B cell (primary cell): ENCODE data around the gene PRKCQ. TPM values are rescaled to one million over a fixed set of nuclear protein-coding genes. Genes with fewer than 3 reads are reported as not detected.

Experiments
- ATAC-seq: fragments of 200-7000 bp; cut with Tn5 transposase; one replicate; pipeline ENCODE4 v1.10.0; 2021; ENCODE audit warnings: low read depth, mild to moderate bottlenecking, moderate number of reproducible peaks, moderate library complexity
- CTCF ChIA-PET: fragments of 350-600 bp; sonication (Branson Sonifier 250); formaldehyde crosslinking; loops from one replicate; lab custom pipeline; 2021; ENCODE audit warnings: antibody characterized with exemption, inconsistent platforms; lab: Charles Lee
- POLR2A ChIA-PET: fragments of 350-600 bp; sonication (Branson Sonifier 250); formaldehyde crosslinking; loops from one replicate; lab custom pipeline; 2021; ENCODE audit warnings: antibody characterized with exemption; lab: Charles Lee
- DNase-seq: peaks from one replicate; pipeline ENCODE4 v3.0.0; 2013
- H2AFZ ChIP-seq: 2 replicates; pipeline ENCODE4 v1.6.1; 2012; ENCODE audit warnings: mild to moderate bottlenecking, low read depth, low read length; ENCODE audit not compliant: insufficient read depth, poor library complexity, severe bottlenecking
- H3K27ac ChIP-seq, 2 donors: 1 replicate in 1 of 2; 2 replicates in 1 of 2; pipeline ENCODE4 v1.5.1; 2012 to 2013; ENCODE audit warnings: low read length in 2 of 2, mild to moderate bottlenecking in 2 of 2, moderate library complexity in 1 of 2
- H3K27me3 ChIP-seq, 4 experiments: fragments of 200-600 bp in 1 of 4; sonication (generic) in 1 of 4; replicated peaks in 1 of 4; 1 replicate in 2 of 4; 2 replicates in 2 of 4; pipeline versions ENCODE4 v1.6.1 to v1.7.0; 2013 to 2016; ENCODE audit warnings: low read length in 3 of 4, mild to moderate bottlenecking in 2 of 4, mixed read lengths in 1 of 4, moderate library complexity in 1 of 4; ENCODE audit not compliant: insufficient read depth in 4 of 4, control insufficient read depth in 3 of 4; ENCODE audit errors: control extremely low read depth in 1 of 4
- H3K36me3 ChIP-seq, 2 experiments: replicated peaks in 1 of 2; 1 replicate in 1 of 2; 2 replicates in 1 of 2; pipeline versions ENCODE4 v1.6.1 to v1.7.1; 2013; ENCODE audit warnings: low read length in 1 of 2; ENCODE audit not compliant: insufficient read depth in 2 of 2, control insufficient read depth in 1 of 2; ENCODE audit errors: control extremely low read depth in 1 of 2, extremely low read depth in 1 of 2
- H3K4me1 ChIP-seq, 2 donors: fragments of 200-600 bp in 1 of 2; sonication (generic) in 1 of 2; 1 replicate in 1 of 2; 2 replicates in 1 of 2; pipeline versions ENCODE4 v1.5.1 to v1.6.1; 2013 to 2017; ENCODE audit warnings: low read length in 2 of 2; ENCODE audit not compliant: control insufficient read depth in 2 of 2, insufficient read depth in 2 of 2
- H3K4me2 ChIP-seq: replicated peaks from 2 replicates; pipeline ENCODE3; 2012; ENCODE audit warnings: mild to moderate bottlenecking, low read depth, low read length; ENCODE audit not compliant: poor library complexity, severe bottlenecking
- H3K4me3 ChIP-seq, 5 experiments: fragments of 200-600 bp in 1 of 5; sonication (generic) in 1 of 5; 1 replicate in 3 of 5; 2 replicates in 2 of 5; pipeline versions ENCODE4 v1.5.1 to v1.7.0; 2011 to 2016; ENCODE audit warnings: low read length in 4 of 5, mild to moderate bottlenecking in 4 of 5, low read depth in 2 of 5, control low read depth in 1 of 5, moderate library complexity in 1 of 5; ENCODE audit not compliant: insufficient read depth in 1 of 5; ENCODE audit errors: control extremely low read depth in 1 of 5, extremely low read depth in 1 of 5
- H3K79me2 ChIP-seq: fragments of 200-600 bp; sonication (generic); one replicate; pipeline ENCODE4 v1.6.0; 2016; ENCODE audit warnings: low read length; ENCODE audit not compliant: control insufficient read depth, insufficient read depth
- H3K9ac ChIP-seq: fragments of 200-600 bp; sonication (generic); 2 replicates; pipeline ENCODE4 v1.6.1; 2017; ENCODE audit warnings: mild to moderate bottlenecking, low read length, moderate library complexity
- H3K9me3 ChIP-seq, 3 donors: one replicate each; pipeline versions ENCODE4 v1.6.1 to v1.7.1; 2013; ENCODE audit warnings: low read length in 2 of 3; ENCODE audit not compliant: control insufficient read depth in 2 of 3, insufficient read depth in 1 of 3; ENCODE audit errors: control extremely low read depth in 1 of 3
- H4K20me1 ChIP-seq: 2 replicates; pipeline ENCODE4 v1.6.0; 2012; ENCODE audit warnings: mild to moderate bottlenecking, low read length; ENCODE audit not compliant: insufficient read depth, control insufficient read depth, poor library complexity, severe bottlenecking
- H3K27ac Mint-ChIP-seq: one replicate; pipeline ENCODE4 v1.8.0; 2021; ENCODE audit warnings: mixed read lengths
- H3K27me3 Mint-ChIP-seq: one replicate; pipeline ENCODE4 v1.8.0; 2021; ENCODE audit warnings: mixed read lengths
- H3K4me1 Mint-ChIP-seq: one replicate; pipeline ENCODE4 v1.8.0; 2021; ENCODE audit warnings: mixed read lengths
- H3K4me3 Mint-ChIP-seq: one replicate; pipeline ENCODE4 v1.8.0; 2021; ENCODE audit warnings: mixed read lengths
- H3K9me3 Mint-ChIP-seq: one replicate; pipeline ENCODE4 v1.8.0; 2022; ENCODE audit warnings: mixed read lengths; ENCODE audit not compliant: insufficient read depth
- CTCF ChIP-seq: fragments of 200-600 bp; IDR thresholded peaks from one replicate; pipeline ENCODE4 v1.8.0; 2022; ENCODE audit warnings: antibody characterized with exemption, mild to moderate bottlenecking
- EZH2 ChIP-seq: IDR thresholded peaks from 2 replicates; pipeline ENCODE4 v1.6.1; 2012; ENCODE audit warnings: borderline replicate concordance, low read depth, mild to moderate bottlenecking, moderate library complexity, low read length; ENCODE audit not compliant: insufficient read depth, poor library complexity, severe bottlenecking
- WGBS: methylation state at CpG from one replicate; pipeline ENCODE4 v1.1.5; 2013; ENCODE audit warnings: missing lambda C conversion rate; ENCODE audit not compliant: insufficient coverage; 5-methylcytosine and 5-hydroxymethylcytosine counted together
- intact Hi-C: fragments of 100-400 bp; cut with micrococcal nuclease; formaldehyde crosslinking; loops from one replicate; pipeline ENCODE4 v1.10.0; 2022
- polyA plus RNA-seq: library from polyadenylated mRNA; depleted of rRNA; stranded (reverse); fragments of >200 nt; gene quantifications from 2 replicates; pipeline ENCODE4 v1.2.3, GENCODE V29; 2012
- total RNA-seq, 2 donors: library from RNA; stranded (reverse); fragments of 120-200 nt in 1 of 2; gene quantifications; 1 replicate in 1 of 2; 2 replicates in 1 of 2; pipeline versions ENCODE4 v1.2.3 to v1.2.4, GENCODE V29; 2013 to 2022

PRKCQ gene
- total and polyA plus RNA-seq, 2 donors (not counting 1 experiment from before 2014, with no cell fraction given), result 0.15 to 0.16 TPM

- intact Hi-C loops, result no loop called here
- ChIA-PET CTCF (no interaction called here), POLR2A (interaction anchor here (0.9 kb wide), 1 partner anchor 840 kb away, joined by 3 read pairs; the partner anchor contains the start of gene SFMBT2)
- H3K36me3 ChIP-seq, result no peaks in the 10 kb centered on the region
- H3K9me3 Mint-ChIP-seq, result no peaks in the 10 kb centered on the region
- no peak for TF ChIP-seq CTCF
- TF ChIP-seq EZH2, result no peak
- no peaks in the 10 kb centered on the region for H3K4me1 Mint-ChIP-seq
- no peaks in the 10 kb centered on the region for H4K20me1 ChIP-seq
- no peak overlapping the region for H2AFZ ChIP-seq
- 97% methylated on average over 11 of the region's 11 CpGs for WGBS
- no peaks in the 10 kb centered on the region for H3K9me3 ChIP-seq
- H3K27ac ChIP-seq, result no peak overlapping the region
- H3K27ac Mint-ChIP-seq, result no peak overlapping the region
- no peak overlapping the region for H3K4me3 ChIP-seq
- H3K4me3 Mint-ChIP-seq, result no peak overlapping the region
- H3K9ac ChIP-seq, result no peak overlapping the region
- peaks cover 0 to 5% (median 0%) of the 10 kb centered on the region in 4 experiments for H3K27me3 ChIP-seq
- no peak overlapping the region for H3K4me2 ChIP-seq
- peaks cover 43% of the 10 kb centered on the region for H3K27me3 Mint-ChIP-seq
- DNase-seq, result no peak
- no peaks in the 10 kb centered on the region for H3K4me1 ChIP-seq
- H3K79me2 ChIP-seq, result no peaks in the 10 kb centered on the region
- ATAC-seq, result no peak
Measured at GRCh38 chr10:6570893-6571292, 9.2 kb downstream of the PRKCQ start.

DNA sequence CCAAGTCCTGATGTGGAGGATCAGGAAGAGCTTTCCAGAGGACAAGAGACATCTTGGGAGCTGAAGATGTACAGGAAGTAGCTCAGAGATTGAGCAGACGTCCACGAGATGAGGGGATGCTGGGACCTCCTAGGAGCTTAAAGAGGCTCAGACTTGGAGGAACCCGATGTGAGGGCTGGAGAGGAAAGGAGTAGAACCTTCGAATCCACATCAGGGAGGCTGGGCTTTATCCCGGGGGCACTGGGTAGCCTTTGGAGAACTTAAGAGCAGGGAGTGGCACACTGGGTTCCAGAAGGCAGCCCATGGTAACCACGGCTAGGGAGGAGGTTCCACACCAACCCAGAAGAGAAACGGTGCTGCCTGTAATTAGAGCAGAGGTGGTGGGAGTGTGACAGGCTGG, 10.8 kb downstream of the PRKCQ start:
- Histone ChIP-seq H3K36me3 (no peaks in the 10 kb centered on the region), H4K20me1 (no peaks in the 10 kb centered on the region), H2AFZ (no peak overlapping the region), H3K9ac (no peak overlapping the region), H3K79me2 (no peaks in the 10 kb centered on the region), H3K27ac (no peak overlapping the region), H3K4me3 (no peak overlapping the region), H3K9me3 (no peaks in the 10 kb centered on the region), H3K27me3 (peaks cover 0 to 5% (median 0%) of the 10 kb centered on the region in 4 experiments), H3K4me1 (no peaks in the 10 kb centered on the region), H3K4me2 (no peak overlapping the region)
- intact Hi-C loops, result no loop called here
- Mint-ChIP-seq H3K27ac (no peak overlapping the region), H3K4me3 (no peak overlapping the region), H3K9me3 (no peaks in the 10 kb centered on the region), H3K4me1 (no peaks in the 10 kb centered on the region), H3K27me3 (peaks cover 35% of the 10 kb centered on the region)
- ATAC-seq, result no peak
- ChIA-PET CTCF (no interaction called here), POLR2A (no interaction called here)
- TF ChIP-seq CTCF (no peak), EZH2 (no peak)
- no peak for DNase-seq
- 80% methylated on average over 7 of the region's 7 CpGs for WGBS
